SKM-1 (cell line): ENCODE data around the gene LHFPL2.
"Not testable (repeated sequence)": the region's sequence is repeated elsewhere in the genome, so short reads cannot be mapped to it uniquely, and the experiment has no call there.

Experiments
- DNase-seq: peaks from one replicate; lab custom pipeline; 2025; ENCODE audit not compliant: unreplicated experiment; lab: John Stamatoyannopoulos, UW

LHFPL2 gene

DNA sequence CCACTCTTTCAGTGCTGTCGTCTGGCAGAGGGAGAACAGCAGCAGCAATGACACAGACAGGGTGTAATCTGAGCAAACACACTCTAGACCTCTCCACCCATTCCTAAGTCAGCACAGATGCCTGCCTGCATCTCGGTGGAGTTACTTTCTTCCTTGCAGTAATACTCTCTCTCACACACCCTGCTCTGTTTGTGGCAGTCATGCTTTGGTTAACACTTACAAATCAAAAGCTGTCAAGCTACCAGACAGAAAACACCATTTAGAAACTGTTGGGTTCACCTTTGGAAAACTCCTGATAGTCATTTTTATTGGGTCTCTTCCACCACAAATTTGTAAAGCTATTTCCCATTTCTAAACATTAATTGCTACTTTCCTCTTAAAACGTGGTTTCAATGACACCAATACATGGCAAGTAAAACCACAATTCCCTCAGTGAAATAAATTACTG, 27.3 kb downstream of the LHFPL2 start:
- no peak for DNase-seq

DNA sequence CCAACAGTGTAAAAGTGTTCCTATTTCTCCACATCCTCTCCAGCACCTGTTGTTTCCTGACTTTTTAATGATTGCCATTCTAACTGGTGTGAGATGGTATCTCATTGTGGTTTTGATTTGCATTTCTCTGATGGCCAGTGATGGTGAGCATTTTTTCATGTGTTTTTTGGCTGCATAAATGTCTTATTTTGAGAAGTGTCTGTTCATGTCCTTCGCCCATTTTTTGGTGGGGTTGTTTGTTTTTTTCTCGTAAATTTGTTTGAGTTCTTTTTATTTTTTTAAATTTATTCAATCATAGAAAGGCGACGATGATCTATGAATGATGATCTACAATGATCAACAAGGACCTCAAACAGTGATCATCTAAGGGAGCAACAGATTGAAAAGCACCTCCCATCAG, 28.5 kb downstream of the LHFPL2 start:
- not testable (repeated sequence) for DNase-seq

DNA sequence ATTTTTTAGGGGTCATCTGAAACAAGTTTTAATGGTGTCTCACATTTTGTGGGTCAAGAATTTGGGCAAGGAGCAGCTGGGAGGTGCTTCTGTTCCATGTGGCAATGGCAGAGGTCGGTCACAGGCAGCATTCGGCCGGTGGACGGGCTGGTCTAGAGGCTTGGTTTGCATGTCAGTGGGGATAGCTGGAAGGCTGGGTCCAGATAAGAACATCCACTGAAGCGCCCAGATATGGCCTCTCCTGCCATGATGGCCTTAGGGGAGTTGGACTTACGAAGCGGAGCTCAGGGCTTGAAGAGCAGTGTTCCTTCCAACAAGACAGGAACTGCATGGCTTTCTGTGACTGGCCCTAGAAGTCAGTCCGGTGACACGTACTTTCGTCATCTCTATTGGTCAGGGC, 30.3 kb downstream of the LHFPL2 start:
- no peak for DNase-seq

DNA sequence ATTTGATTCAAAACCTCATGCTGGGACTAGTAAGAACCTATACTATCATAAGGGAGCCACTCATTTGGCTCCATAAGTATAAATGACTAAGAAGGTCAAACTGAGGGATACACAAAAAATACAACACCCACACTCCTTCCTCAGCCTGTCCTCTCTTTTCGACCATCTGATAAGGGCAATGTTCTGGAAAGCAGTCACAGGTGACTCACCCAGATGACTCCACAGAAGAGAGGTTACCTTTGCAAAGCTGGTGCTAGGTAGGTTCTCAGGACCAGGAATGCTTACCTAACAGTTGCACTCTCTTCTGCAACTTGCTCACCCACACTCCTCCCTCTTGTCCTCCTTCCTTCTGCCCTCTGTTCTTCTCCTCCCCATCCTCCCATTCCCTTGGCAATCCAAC, 32.9 kb downstream of the LHFPL2 start:
- no peak for DNase-seq

DNA sequence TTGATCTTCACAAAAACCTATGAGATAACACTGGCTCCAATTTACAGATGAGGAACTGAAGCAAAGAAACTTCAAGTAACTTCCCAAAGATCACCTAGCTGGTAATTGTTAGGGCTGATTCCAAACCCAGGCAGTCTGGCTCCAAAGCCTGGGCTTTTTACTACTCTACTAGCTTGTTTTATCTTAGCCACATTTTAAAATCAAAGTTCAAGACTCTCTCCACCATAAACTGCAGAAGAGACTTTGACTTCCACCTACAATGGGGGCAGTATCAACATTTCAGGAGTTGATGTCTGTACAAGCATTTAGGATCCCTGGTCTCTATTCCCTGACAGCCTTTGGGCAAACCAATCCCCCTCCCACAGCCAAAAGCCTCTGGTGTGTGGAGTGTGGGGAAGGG, 33.8 kb downstream of the LHFPL2 start:
- DNase-seq = no peak

DNA sequence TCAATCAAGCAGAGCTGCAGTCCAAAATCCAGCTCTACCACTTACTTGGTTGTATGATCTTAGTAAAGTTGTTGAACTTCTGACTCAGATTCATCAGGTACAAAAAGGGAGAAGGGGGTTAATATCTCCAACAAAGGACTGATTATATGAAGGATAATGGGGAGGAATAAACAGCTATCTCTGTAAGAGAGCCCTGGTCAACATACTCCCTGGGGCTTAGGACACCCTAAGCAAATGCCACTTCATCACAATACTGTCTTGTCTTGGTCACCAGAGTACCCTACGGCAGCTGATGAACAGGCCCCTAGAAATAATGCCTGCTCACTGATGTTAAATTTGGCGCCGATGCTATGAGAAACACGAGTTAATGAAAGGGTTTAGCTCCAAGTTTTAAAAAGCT, 34.8 kb downstream of the LHFPL2 start:
- no peak for DNase-seq

DNA sequence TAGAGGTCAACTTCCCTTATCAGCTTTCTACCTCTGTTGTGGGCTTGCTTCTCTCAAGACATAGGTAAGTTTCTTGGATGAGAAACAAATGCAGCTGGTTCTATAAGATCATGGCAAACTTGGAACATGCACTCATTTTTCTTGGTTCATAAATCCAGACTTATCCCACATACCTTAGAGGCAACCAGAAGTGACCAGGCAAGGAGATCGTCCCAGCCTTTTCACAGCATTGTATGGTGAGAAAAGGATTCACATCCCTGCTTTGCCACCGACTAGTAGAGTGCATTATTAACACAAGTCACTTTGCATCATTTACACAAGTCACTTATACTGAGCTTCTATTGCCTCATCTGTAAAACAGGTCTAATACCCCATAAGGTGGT, 35.4 kb downstream of the LHFPL2 start:
- no peak for DNase-seq

DNA sequence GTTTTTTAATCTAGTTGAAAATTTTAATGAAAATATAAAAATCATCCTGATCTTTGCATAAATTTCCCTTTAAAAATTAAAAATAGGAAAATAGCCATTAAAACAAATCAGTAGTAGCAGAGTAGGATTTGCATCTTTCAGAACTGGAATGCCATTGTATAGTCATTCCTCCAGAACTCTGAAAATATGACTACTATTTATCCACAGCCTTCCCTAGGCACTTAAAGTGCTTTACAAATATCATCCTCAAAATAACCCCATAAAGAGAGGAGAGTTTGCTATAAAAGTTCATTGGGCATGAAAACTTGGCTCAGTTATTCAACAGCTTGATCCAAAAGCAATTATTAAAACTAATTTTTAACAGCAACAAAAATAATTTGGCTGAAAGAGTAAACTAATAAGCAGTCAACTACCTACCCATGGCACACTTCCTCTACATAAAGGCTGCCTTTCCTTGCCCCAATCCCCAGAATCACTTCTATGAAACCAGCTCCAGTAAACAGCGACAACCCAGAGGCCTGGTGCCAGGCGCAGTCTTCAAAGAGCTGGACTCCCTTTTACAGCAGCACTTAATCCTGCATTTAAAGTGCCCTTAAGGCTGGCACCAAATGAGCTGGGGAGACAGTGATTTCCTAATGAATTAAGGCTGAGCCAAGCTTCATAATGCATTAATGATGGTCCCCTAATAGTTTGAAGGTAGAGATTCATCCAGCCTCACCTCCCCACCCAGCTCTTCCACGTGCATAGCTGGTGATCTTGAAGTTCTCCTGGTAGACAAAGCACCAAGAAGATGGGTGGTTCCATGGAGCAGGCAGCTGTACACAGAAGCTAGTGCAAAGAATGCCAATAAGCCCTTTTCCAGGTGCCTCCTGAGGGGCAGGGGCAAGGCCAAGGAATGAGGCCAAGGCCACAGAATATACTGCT, 36.1 kb downstream of the LHFPL2 start:
- no peak for DNase-seq

DNA sequence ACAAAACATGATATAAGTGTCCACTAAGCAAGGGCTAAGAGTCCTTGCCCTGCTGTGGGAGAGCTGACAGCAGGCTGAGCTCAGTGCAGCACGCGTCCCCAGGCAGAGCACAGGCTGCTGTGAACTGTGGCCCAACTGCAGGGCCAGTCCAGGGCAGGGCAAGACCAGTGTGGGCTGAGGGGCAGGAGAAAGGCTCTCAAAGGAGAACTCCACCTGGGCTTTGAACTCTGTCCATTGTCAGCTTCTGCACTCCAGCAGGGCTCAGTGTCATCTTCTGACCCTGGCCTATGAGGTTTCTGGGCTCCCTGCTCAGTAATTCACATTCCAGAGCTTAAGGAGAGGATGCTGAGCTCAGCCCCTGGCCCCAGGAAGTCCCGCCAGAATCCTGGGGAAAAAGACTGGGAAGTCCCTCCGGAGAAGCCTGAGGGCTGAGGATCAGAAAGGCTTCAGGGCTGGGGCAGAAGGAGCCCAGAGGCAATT, 37.4 kb downstream of the LHFPL2 start:
- DNase-seq = no peak

DNA sequence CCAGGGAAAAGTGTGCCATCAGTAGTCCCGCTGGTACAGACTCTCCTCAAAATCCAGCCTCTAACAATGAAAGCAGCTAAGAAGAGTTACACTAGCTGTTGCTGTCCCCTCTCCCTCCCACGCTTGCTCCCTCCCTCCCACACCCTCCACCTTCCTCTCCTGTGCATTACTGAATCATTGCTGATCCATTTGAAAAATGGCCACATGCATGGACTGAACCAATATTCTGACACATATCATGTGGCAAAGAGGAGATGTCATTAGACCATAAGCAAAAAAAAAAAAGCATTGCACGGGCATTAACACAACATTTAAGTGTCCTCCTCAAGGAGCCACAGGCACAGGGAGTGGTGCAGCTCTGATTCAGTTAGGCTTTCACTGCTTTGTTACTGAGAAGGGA, 37.9 kb downstream of the LHFPL2 start:
- no peak for DNase-seq

DNA sequence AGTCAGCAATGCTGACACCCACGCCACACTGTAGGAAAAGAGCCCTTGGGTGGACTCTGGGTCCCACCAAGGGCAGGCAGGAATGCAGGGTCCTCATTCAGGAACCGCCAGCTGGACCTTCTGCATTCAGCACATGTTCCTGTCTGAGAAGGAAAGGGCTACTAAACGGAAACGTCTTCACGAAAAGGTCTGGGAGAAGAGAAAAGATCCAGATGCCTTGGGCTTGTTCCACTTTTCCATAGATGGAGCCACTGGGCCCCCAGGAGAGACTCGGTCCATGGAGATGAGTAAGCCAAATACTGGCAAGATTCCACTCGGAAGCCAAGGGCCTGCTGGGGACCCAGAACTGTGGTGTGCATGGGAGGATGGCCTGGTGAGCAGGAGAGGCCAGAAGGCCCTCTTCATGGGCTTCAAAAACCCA, 38.4 kb downstream of the LHFPL2 start:
- DNase-seq = no peak

DNA sequence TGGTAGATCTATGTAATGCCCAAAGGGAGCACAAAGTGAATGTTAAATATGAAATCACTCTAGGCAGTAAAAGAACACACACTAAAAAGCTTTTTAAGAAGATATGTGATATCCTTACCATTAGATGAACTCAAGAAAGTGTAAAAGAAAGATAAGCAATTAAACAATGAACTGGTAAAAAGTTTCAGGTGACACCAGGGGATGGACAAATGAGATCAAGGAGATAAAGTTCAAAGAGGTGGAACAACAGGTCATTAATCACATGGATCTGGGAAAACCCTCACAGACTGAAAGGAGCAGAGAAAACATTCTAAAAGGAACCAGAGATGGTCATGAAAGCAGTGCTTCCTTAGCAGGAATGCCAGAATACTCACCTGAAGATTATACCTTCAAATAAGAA, 40.7 kb downstream of the LHFPL2 start:
- no peak for DNase-seq

DNA sequence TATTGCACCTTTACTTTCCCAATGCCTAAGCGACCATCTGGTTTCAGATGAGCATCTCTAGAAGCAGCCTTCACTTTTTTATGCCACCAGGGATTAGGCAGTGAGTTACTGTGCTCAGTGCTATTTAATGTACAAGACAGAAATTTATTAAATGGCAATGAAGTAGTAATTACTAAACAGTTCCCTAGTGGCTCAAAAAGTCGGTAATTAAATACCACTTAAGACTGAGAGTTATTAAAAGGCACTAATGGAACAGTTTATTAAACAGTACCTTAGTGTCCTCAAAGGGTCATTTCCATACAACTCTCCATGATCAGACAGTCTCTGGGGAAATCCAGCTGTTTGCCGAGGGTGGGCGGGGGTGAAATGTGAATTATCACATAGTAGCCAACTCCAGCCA, 42.3 kb downstream of the LHFPL2 start:
- no peak for DNase-seq

DNA sequence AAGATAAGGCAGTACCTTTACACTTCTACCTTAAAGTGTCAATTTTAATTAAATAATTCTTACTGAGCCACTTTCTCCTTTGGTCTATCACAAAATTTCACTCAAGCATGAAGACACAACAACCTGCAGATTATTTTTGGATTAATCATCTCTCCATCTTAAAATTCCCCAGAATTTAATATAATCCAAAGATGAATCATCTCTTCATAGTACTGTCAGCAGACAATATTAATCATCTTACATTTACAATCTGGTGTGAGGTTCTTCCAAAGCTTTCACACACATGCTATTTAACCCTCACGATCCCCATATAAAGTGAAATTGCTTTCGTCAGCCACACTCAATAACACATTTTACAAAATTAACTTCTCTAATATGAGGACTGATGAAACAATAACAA, 43.0 kb downstream of the LHFPL2 start:
- DNase-seq = no peak

DNA sequence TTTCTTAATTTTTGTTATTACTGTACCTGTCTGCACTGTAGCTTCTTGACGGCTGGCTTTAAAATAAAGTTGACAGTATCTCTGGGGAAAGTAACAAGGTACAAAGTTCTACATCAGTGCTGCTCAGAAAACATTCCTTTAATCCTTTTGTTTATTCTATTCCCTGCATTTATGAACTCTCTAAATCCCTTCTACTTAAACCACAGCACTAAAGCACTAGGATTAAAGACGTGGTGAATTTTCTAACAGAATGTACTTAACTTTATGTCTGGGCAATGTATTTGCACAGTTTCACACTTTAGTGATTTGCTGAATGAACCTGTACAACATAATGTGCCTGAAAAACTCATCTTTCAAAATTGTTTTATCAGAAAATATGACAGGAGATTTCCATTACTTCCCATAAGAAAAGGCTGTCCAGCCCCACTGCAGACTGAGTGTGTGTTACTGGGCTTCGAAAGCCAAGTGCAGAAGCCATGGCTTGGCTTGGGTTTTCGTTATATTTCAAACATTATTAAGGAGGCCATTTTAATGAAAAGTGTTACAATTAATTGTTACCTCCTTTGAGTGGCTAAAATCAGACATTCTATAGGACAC, 43.8 kb downstream of the LHFPL2 start:
- DNase-seq = no peak

DNA sequence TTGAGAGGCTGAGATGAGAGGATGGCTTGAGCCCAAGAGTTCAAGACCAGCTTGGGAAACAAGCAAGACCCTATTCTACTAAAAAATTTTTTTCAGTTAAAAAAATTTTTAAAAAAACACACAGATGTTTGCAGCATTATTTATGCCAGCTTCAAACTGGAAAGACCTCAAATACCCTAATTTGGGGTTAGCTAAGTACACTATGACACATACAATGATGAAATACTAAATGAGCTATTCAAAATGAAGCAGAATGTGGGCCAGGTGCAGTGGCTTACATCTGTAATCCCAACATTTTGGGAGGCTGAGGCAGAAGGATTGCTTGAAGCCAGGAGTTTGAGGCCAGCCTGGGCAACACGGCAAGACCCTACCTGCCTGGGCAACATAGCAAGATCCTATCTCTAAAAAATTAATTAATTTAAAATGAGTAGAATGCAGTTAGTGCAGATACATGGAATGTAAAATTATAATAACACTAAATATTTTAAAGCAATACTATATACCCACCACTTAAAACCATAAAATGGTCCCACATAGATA, 44.9 kb downstream of the LHFPL2 start:
- no peak for DNase-seq

DNA sequence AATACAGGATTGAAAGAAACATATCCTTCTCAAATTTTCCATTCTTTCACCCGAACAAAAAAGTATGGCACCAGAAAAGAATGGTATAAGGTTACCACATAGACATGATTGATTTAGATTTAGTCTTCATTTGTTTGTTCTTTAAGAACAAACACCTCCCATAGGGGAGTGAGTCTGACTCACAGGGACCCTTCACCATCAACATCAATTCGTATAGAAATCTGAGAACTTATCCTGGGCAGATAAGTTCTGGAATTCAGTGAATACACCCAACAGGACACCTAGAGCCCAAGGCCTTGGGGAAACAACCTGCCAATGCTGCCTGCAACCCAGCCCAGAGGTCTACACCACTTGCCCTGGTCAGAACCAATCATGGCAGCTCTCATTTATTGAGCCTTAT, 46.2 kb downstream of the LHFPL2 start:
- DNase-seq = no peak

DNA sequence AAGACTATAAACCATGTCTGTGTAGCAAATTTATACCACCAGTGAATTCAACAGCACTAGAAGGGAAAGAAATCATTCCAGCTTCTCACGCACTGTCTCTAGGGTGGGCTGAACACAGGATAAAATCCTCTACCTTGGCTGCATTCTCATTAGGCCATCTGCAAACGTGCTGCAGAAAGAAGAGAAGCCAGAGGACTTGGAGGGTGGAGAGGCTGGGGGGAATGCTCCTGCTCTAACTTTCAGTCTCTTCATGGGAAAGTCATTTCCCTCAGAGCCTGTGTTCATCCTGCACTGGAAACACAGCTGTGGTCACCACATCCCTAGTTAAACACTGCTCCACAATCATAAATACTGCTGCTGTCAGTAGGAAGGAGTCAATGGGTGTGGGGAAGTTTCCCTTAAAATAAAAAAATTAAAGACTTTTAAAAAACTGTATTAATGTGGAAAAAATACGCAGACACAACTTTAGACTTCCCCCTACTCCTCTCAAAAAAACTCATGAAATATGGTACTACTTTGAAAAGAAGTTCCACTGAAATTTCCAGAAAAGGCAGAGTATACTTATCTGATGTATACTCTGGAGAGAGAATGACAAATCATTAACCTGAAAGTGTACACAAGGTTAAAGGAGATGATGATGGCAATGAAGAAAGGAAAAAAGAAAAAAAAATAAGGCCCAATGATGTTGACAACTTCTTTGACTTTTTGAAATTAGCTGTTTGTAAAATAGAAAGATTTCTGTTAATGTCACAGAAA, 46.8 kb downstream of the LHFPL2 start:
- no peak for DNase-seq

DNA sequence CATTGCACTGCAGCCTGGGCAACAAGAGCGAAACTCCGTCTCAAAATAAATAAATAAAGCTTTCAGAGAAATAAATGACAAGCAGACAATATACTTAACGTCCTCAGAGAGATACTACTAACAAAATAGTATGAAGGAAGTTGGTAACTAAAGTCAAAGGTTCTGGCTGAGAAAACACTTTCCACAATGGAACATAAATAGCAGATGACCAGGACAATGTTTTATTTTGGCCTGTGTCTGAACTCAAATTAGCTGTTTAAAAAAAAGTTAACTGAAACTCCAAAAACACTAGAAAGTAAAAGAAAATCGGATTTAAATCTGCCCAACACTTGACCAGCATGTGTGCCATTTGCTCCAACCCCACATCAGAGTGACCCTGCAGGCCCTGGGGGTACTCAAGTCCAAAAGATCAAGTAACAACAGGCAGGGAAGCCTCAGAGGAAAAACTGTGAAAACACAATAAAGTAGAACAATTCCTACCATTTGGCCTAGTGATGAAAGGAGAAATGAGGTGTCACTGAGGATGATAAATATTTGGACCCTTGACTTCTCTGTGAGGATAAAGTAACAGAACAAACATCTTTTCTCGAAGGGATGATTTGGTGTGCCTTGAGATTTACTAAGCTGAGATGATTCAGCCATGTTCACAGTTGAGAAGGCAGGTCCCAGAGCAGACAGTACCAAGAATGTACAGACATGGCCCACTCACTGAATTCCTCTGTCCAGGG, 47.7 kb downstream of the LHFPL2 start:
- no peak for DNase-seq

DNA sequence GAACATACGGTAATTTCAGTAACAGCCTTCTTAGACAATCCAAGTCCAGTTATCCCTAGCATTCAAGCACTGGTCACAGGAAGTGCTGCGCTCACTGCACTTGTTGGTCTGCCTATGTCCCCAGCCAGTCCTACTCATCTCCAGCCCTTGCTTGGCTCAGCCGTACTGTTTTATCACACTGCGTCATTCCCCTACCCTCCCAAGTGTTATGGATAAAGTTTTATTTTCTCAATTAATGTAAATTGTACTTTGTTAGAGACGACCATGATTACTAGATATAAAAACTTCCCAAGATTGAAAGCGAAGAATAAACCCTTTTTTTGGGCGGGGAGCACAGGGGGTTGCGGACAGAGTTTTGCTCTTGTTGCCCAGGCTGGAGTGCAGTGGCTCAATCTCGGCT, 49.6 kb downstream of the LHFPL2 start:
- no peak for DNase-seq

DNA sequence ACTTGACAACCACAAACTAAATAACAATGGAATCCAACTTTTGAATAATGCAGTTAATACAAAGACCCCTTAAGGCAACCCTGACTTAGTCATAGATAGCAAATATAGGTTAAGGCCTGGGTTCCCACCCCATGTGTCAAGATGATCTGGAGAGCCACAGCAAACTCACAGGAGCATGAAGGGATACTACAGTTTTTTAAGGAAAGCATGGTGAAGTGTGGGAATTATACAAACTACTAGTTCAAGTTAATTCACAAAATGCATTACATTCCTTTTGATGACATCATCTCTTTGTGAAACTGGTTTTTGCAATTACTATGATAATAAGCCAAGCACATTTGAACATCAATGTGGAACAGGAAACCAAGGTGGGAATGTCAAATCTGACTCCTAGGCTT, 50.6 kb downstream of the LHFPL2 start:
- DNase-seq = no peak
